Measurements from ENCODE around the gene PRKCH. TPM values are rescaled to one million over a fixed set of nuclear protein-coding genes. Genes with fewer than 3 reads are reported as not detected.

PRKCH gene
- total and polyA plus RNA-seq, 12 donors, result 8.3 to 25.1 (median 17.7) TPM

DNA sequence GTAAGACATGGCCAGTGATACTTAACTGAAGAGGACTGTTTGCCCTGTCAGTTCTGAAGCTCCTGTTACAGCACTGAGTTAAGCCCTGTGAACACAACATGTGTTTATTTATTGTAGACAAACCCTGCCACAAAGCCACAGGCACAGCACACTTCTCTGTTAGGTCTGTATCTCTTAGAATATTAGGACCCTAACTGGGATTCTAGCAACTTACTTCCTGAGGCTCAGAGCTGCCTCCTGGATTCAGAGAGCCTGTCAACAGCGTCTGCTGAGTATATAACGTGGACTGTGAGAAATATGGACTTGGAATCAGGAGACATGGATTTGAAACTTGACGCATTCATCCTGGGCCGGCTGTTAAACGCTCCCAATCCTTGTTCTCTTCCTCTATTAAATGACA is 238.9 kb downstream of the PRKCH start:
- intact Hi-C loops (cut with DNase I), result loop anchor here in 6 of 10 donors (5.0 to 10.0 kb wide), 6 partner anchors 83 to 164 kb away; partner anchors contain the start of gene HIF1A (in 2 of the 6)
- H3K27me3 ChIP-seq, result no peaks in the 10 kb centered on the region
- no peak for ATAC-seq
- TF ChIP-seq, protein P1, sequence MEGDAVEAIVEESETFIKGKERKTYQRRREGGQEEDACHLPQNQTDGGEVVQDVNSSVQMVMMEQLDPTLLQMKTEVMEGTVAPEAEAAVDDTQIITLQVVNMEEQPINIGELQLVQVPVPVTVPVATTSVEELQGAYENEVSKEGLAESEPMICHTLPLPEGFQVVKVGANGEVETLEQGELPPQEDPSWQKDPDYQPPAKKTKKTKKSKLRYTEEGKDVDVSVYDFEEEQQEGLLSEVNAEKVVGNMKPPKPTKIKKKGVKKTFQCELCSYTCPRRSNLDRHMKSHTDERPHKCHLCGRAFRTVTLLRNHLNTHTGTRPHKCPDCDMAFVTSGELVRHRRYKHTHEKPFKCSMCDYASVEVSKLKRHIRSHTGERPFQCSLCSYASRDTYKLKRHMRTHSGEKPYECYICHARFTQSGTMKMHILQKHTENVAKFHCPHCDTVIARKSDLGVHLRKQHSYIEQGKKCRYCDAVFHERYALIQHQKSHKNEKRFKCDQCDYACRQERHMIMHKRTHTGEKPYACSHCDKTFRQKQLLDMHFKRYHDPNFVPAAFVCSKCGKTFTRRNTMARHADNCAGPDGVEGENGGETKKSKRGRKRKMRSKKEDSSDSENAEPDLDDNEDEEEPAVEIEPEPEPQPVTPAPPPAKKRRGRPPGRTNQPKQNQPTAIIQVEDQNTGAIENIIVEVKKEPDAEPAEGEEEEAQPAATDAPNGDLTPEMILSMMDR (IDR thresholded peaks at IDR 0.05), result no peak
- H3K4me3 ChIP-seq, result no peak overlapping the region
- H3K27ac ChIP-seq, result peak overlapping the region in 9 of 10 donors; percentile 40 to 93 (median 81)
- no peaks in the 10 kb centered on the region for H3K36me3 ChIP-seq
- H3K4me1 ChIP-seq, result peaks cover 9 to 61% (median 31%) of the 10 kb centered on the region in 9 donors
- no peak for DNase-seq
- H3K9me3 ChIP-seq, result no peaks in the 10 kb centered on the region
- WGBS, 2 donors, result 27 to 38% methylated on average over 5 of the region's 5 CpGs

DNA sequence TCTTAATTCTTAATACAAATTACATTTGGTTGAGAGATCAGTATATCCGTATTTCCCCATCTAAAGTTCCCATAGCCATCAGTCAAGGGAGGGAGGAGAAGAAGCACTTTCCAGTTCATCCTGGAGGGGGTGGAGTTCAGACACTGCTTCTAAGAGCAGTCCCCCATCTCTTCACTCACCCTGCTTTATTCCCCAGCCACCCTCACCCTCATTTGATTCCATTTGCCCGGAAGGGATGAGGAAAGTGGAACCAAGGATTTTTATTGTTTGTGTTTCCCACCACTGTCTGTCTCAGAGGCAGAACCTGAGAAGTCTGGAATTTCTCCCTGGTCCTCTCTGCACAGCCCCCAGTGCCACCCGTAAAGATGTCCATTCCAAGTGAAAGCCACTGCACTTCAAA is 239.7 kb downstream of the PRKCH start:
- WGBS, 2 donors, result 62 to 66% methylated on average over 3 of the region's 3 CpGs
- peak overlapping the region; percentile 55 to 93 (median 80) for H3K27ac ChIP-seq
- no peaks in the 10 kb centered on the region for H3K36me3 ChIP-seq
- H3K4me3 ChIP-seq, result no peak overlapping the region
- no peaks in the 10 kb centered on the region for H3K27me3 ChIP-seq
- H3K4me1 ChIP-seq, result peaks cover 9 to 66% (median 31%) of the 10 kb centered on the region in 9 donors
- ATAC-seq (peak in 5 of 8 donors; percentile 1 to 46 (median 25)), DNase-seq (no peak)
- intact Hi-C loops (cut with DNase I), result loop anchor here in 6 of 10 donors (5.0 to 10.0 kb wide), 6 partner anchors 84 to 164 kb away; partner anchors contain the start of gene HIF1A (in 2 of the 6)
- TF ChIP-seq, protein P1 (IDR thresholded peaks at IDR 0.05), result peak in 2 of 9 donors; percentile 17 to 21
- no peaks in the 10 kb centered on the region for H3K9me3 ChIP-seq

DNA sequence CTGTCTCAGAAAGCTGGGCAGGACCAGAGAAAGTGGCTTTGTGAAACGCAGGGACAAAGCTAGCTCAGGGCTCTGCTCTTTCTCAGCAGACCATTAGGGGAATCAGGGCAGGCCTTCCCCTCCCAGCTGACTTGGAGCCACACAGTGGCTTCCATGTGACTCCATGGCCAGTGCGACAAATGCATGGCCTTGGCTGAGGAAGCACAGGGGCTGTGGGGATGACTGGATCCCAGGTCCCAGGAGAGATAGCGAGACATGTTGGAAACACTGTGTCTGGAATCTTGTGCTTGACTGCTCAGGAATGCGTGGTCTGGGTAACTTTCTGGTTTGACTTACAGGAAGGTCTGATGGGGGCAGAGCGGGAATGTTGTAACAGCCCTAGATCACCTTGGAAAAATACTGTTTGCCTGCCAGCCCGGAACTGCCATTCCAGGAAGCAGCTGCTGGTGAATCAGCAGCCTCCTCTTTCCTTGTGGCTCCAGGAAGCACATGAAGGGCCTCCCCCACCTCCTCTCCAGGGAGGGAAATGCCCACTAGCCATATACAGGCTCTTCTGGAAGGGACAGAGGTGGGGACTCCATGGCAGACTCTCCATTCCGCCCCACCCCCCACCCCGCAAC is 240.4 kb downstream of the PRKCH start:
- peak; percentile 68 to 92 (median 85) for ATAC-seq
- intact Hi-C loops (cut with DNase I), result loop anchor here in 6 of 10 donors (5.0 to 10.0 kb wide), 6 partner anchors 84 to 163 kb away; partner anchors contain the start of gene HIF1A (in 2 of the 6)

More for the DNA sequence above, 240.4 kb downstream of the PRKCH start:
- no peaks in the 10 kb centered on the region for H3K27me3 ChIP-seq
- H3K4me1 ChIP-seq, result peaks cover 9 to 72% (median 37%) of the 10 kb centered on the region in 9 donors
- H3K36me3 ChIP-seq, result no peaks in the 10 kb centered on the region
- 36 to 39% methylated on average over 8 of the region's 8 CpGs for WGBS, 2 donors
- H3K9me3 ChIP-seq, result no peaks in the 10 kb centered on the region
- TF ChIP-seq, protein P1 (IDR thresholded peaks at IDR 0.05), result peak in 1 of 9 donors; percentile 11
- peak overlapping the region; percentile 55 to 93 (median 80) for H3K27ac ChIP-seq
- H3K4me3 ChIP-seq, result no peak overlapping the region
- DNase-seq, result peak; percentile 41 to 82

Measured in heart right ventricle (tissue), 16 donors.